Measurements from ENCODE around the gene SYNGR1.

DNA sequence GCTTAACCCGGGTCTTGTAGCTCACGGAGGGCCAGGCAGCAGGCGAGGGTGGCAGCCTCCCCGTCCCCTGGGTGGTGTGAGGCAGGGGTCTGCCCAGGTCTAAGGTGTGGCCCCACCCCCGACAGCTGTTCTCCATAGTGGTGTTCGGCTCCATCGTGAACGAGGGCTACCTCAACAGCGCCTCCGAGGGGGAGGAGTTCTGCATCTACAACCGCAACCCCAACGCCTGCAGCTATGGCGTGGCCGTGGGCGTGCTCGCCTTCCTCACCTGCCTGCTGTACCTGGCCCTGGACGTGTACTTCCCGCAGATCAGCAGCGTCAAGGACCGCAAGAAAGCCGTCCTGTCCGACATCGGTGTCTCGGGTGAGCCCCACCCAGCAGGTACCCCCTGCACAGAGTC is 24.4 kb downstream of the SYNGR1 start:
- TF ChIP-seq, protein P1, sequence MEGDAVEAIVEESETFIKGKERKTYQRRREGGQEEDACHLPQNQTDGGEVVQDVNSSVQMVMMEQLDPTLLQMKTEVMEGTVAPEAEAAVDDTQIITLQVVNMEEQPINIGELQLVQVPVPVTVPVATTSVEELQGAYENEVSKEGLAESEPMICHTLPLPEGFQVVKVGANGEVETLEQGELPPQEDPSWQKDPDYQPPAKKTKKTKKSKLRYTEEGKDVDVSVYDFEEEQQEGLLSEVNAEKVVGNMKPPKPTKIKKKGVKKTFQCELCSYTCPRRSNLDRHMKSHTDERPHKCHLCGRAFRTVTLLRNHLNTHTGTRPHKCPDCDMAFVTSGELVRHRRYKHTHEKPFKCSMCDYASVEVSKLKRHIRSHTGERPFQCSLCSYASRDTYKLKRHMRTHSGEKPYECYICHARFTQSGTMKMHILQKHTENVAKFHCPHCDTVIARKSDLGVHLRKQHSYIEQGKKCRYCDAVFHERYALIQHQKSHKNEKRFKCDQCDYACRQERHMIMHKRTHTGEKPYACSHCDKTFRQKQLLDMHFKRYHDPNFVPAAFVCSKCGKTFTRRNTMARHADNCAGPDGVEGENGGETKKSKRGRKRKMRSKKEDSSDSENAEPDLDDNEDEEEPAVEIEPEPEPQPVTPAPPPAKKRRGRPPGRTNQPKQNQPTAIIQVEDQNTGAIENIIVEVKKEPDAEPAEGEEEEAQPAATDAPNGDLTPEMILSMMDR (IDR thresholded peaks at IDR 0.05), result no peak
- TF ChIP-seq POLR2A (IDR thresholded peaks at IDR 0.05), result no peak

All from esophagus squamous epithelium (tissue), 4 donors.